WI38 (cell line): ENCODE measurements around the gene TLE2.
"Not testable (repeated sequence)": the region's sequence is repeated elsewhere in the genome, so short reads cannot be mapped to it uniquely, and the experiment has no call there.

ENCODE experiments used
- H3K4me3 ChIP-seq: 2 replicates; pipeline ENCODE4 v1.5.1; 2011; ENCODE audit warnings: low read depth, mild to moderate bottlenecking, control low read depth, low read length
- CTCF ChIP-seq: IDR thresholded peaks from 2 replicates; pipeline ENCODE4 v1.5.1; 2012; ENCODE audit warnings: low read depth, mild to moderate bottlenecking, control low read depth, low read length

TLE2 gene

GRCh38 chr19:2969104-2969504, 60.0 kb downstream of the TLE2 start:
- TF ChIP-seq CTCF: no peak
- no peak overlapping the region for H3K4me3 ChIP-seq

DNA sequence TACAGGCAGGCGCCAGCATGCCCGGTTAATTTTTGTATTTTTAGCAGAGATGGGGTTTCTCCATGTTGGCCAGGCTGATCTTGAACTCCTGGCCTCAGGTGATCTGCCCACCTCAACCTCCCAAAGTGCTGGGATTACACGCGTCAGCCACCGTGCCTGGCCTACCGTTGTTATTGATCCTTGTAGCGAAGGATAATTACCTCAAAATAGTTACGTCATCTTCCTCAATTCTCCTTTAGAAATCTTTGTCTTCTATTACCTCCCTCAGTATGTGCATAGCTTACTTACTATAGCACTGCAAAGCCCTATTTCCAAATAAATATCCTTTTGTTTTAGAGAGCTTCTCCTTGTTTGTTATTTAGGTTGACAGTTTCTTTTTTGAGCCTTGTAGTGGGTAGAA, 61.1 kb downstream of the TLE2 start:
- H3K4me3 ChIP-seq: no peak overlapping the region
- TF ChIP-seq CTCF: no peak

DNA sequence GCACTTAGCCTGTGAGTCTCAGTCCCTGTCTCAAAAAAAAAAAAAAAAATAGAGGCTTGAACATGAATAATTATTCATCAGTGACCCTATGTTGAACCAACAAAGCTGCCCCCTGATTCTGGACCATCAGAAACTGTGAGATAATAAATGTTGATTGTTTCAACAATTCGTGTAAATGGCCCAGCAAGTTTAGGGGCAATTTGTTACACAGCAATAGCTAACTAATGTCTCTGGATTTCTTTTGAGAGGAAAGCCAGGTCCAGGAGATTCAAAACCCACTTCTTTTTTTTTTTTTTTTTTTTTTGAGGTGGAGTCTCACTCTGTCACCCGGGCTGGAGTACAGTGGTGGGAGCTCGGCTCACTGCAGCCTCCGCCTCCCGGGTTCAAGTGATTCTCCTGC, 64.2 kb downstream of the TLE2 start:
- no peak overlapping the region for H3K4me3 ChIP-seq
- no peak for TF ChIP-seq CTCF

- H3K4me3 ChIP-seq: not testable (repeated sequence)
These were observed 65.4 kb downstream of the TLE2 start for GRCh38 chr19:2963631-2964030.

DNA sequence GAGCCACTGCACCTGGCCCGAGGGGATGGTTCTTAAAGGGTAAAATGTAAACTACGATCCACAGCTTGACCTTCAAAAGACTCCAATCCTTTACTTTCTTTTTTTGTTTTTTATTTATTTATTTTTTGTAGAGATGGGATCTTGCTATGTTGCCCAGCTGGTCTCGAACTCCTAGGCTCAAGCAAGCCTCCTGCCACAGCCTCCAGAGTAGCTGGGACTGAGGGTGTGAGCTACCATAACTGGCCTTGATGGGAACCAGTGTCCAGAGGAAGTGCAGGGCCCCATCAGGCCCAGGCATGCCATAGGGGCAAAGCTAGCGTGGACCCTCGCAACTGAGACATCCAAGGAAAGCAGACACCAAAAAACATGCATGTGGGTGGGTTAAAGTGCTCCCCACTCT, 66.0 kb downstream of the TLE2 start:
- H3K4me3 ChIP-seq: no peak overlapping the region
- TF ChIP-seq CTCF: no peak

DNA sequence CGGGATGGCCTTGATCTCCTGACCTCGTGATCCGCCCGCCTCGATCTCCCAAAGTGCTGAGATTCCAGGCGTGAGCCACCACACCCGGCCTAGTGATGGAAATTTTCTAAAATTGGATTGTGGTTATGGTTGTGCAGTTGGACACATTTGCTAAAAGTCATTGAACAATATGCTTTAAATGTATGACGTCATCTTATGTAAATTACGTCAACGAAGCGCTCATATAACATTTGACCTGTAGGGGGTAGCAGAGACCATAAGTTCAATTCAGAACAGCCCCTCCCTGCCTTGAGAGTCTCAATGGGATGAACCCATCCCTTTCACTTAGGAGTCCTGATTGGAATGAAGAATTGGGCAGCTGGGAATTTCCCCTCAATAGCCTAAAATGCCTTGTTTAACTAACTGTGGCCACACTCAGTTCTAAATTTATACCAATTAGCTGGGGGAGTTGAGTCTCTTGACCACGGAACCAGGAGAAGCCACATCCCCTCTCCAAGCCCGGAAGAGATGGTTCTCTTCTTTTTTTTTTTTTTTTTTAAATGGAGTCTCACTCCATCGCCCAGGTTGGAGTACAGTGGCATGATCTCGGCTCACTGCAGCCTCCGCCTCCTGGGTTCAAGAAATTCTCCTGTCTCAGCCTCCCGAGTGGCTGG, 66.9 kb downstream of the TLE2 start:
- no peak overlapping the region for H3K4me3 ChIP-seq
- peak; percentile 33 for TF ChIP-seq CTCF

DNA sequence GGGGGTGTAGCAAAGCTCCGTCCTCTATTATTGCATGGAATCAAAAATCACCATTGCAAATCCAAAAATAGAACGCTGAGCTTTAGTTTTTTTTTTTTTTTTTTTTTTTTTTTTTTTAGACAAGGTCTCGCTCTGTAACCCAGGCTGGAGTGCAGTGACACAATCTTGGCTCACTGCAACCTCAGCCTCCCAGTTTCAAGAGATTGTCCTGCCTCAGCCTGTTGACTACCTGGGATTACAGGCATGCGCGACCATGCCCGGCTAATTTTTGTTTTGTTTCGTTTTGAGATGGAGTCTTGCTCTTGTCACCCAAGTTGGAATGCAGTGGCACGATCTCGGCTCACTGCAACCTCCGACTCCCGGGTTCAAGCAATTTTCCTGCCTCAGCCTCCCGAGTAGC, 69.0 kb downstream of the TLE2 start:
- TF ChIP-seq CTCF: no peak
- no peak overlapping the region for H3K4me3 ChIP-seq

- TF ChIP-seq CTCF: no peak
- no peak overlapping the region for H3K4me3 ChIP-seq
These were observed 71.9 kb downstream of the TLE2 start for GRCh38 chr19:2957160-2957559.
